Thyroid gland (tissue), 4 donors: ENCODE data around the gene RABL6. TPM values are rescaled to one million over a fixed set of nuclear protein-coding genes. Genes with fewer than 3 reads are reported as not detected.
A peak's percentile ranks its signal among the peaks of the same experiment; 100 is the strongest.
"Not testable (repeated sequence)": the region's sequence is repeated elsewhere in the genome, so short reads cannot be mapped to it uniquely, and the experiment has no call there.

ENCODE experiments used
- DNase-seq, 2 donors: peaks; one replicate each; pipeline ENCODE4 v3.0.0-alpha.2; 2019
- H3K27ac ChIP-seq, 3 donors: fragments of 200-600 bp; sonication (generic); 1 replicate in 2 of 3; 2 replicates in 1 of 3; pipeline ENCODE4 v1.5.1; 2016 to 2019; ENCODE audit warnings: mild to moderate bottlenecking in 1 of 3, moderate library complexity in 1 of 3
- H3K27me3 ChIP-seq: fragments of 200-600 bp; sonication (generic); one replicate; pipeline ENCODE4 v1.5.1; 2019
- H3K36me3 ChIP-seq, 2 donors: fragments of 200-600 bp; sonication (generic); one replicate each; pipeline ENCODE4 v1.5.1; 2016 to 2019
- H3K4me1 ChIP-seq, 2 donors: fragments of 200-600 bp; sonication (generic); one replicate each; pipeline ENCODE4 v1.5.1; 2017 to 2019
- H3K4me3 ChIP-seq, 3 donors: fragments of 200-600 bp; sonication (generic); replicated peaks in 1 of 3; 1 replicate in 2 of 3; 2 replicates in 1 of 3; pipeline ENCODE4 v1.5.1; 2016; ENCODE audit warnings: mild to moderate bottlenecking in 1 of 3
- H3K9me3 ChIP-seq: fragments of 200-600 bp; sonication (generic); one replicate; pipeline ENCODE4 v1.5.1; 2017
- CTCF ChIP-seq, 6 experiments: fragments of 200-600 bp in 3 of 6; fragments of 450-650 bp in 3 of 6; sonication (generic) in 3 of 6; IDR thresholded peaks; one replicate each; pipeline ENCODE4 v1.5.1; 2016 to 2019; ENCODE audit warnings: antibody characterized with exemption in 6 of 6, mild to moderate bottlenecking in 2 of 6, inconsistent platforms in 1 of 6, moderate library complexity in 1 of 6
- POLR2A ChIP-seq, 2 donors: fragments of 450-650 bp; IDR thresholded peaks; one replicate each; pipeline ENCODE4 v1.6.1; 2017; ENCODE audit warnings: antibody characterized with exemption in 2 of 2, mild to moderate bottlenecking in 2 of 2, moderate library complexity in 1 of 2
- WGBS, 2 donors: methylation state at CpG; one replicate each; pipeline ENCODE4 v1.1.5; 2017; 5-methylcytosine and 5-hydroxymethylcytosine counted together
- intact Hi-C: fragments of 100-400 bp; cut with DNase I; formaldehyde crosslinking; loops from one replicate; pipeline ENCODE4 v1.15.1; 2023
- total RNA-seq, 4 donors: library from RNA; depleted of rRNA; stranded (reverse); fragments of >200 nt; gene quantifications; one replicate each; pipeline ENCODE4 v1.2.3, GENCODE V29; 2016

RABL6 gene
- total RNA-seq, 4 donors from 2014 or later, result 59.8 to 84.0 (median 62.2) TPM

GRCh38 chr9:136881691-136882108 is 74.0 kb downstream of the RABL6 start:
- Histone ChIP-seq H3K4me3 (peak overlapping the region in 1 of 3 donors; percentile 4), H3K4me1 (peaks cover 4 to 30% of the 10 kb centered on the region in 2 donors), H3K27me3 (no peaks in the 10 kb centered on the region), H3K36me3 (no peaks in the 10 kb centered on the region), H3K27ac (peak overlapping the region in 1 of 3 donors; percentile 24), H3K9me3 (no peaks in the 10 kb centered on the region)
- intact Hi-C loops, result no loop called here
- TF ChIP-seq POLR2A (IDR thresholded peaks at IDR 0.05) (no peak), CTCF (IDR thresholded peaks at IDR 0.05) (no peak)
- DNase-seq, result no peak
- 21 to 28% methylated on average over 8 to 9 of the region's 9 CpGs for WGBS, 2 donors

GRCh38 chr9:136882109-136882946 is 74.6 kb downstream of the RABL6 start:
- H3K9me3 ChIP-seq, result no peaks in the 10 kb centered on the region
- intact Hi-C loops, result no loop called here
- peak in 1 of 2 donors; percentile 23 for DNase-seq

GRCh38 chr9:136882947-136883283 is 75.2 kb downstream of the RABL6 start:
- H3K4me1 ChIP-seq, result peaks cover 4 to 33% of the 10 kb centered on the region in 2 donors
- peak overlapping the region in 1 of 3 donors; percentile 10 for H3K27ac ChIP-seq
- H3K27me3 ChIP-seq, H3K4me3 ChIP-seq, H3K36me3 ChIP-seq, DNase-seq, H3K9me3 ChIP-seq, intact Hi-C loops: not testable (repeated sequence)
- 86 to 92% methylated on average over 6 to 9 of the region's 9 CpGs for WGBS, 2 donors

More at GRCh38 chr9:136882109-136882946, 74.6 kb downstream of the RABL6 start:
- WGBS, 2 donors, result 24 to 75% methylated on average over 3 to 8 of the region's 19 CpGs
- H3K4me3 ChIP-seq, result peak overlapping the region in 1 of 3 donors; percentile 4
- TF ChIP-seq CTCF (IDR thresholded peaks at IDR 0.05), result no peak
- peaks cover 4 to 27% of the 10 kb centered on the region in 2 donors for H3K4me1 ChIP-seq
- peak overlapping the region in 1 of 3 donors; percentile 10 for H3K27ac ChIP-seq
- no peaks in the 10 kb centered on the region for H3K36me3 ChIP-seq
- H3K27me3 ChIP-seq, result no peaks in the 10 kb centered on the region

- H3K36me3 ChIP-seq, H3K27me3 ChIP-seq, DNase-seq, H3K9me3 ChIP-seq, intact Hi-C loops, H3K4me3 ChIP-seq, H3K27ac ChIP-seq: not testable (repeated sequence)
- WGBS, 2 donors, result 88 to 89% methylated on average over 10 of the region's 10 CpGs
- peaks cover 4 to 33% of the 10 kb centered on the region in 2 donors for H3K4me1 ChIP-seq
Measured at GRCh38 chr9:136883670-136884069, 75.9 kb downstream of the RABL6 start.

GRCh38 chr9:136885950-136886578 is 78.3 kb downstream of the RABL6 start, which contains the start of gene TRAF2:
TRAF2 (plus strand) TSS chr9:136886516; CDS start chr9:136898741, 12,225 bp downstream.
- DNase-seq, result peak; percentile 97
- 0% methylated on average over 16 to 19 of the region's 88 CpGs for WGBS, 2 donors
- intact Hi-C loops, result loop anchor here (5.0 kb wide), 1 partner anchor 56 kb away; the partner anchor contains the start of gene FBXW5

More at GRCh38 chr9:136885950-136886578, 78.3 kb downstream of the RABL6 start, which contains the start of gene TRAF2:
- H3K27me3 ChIP-seq, result no peaks in the 10 kb centered on the region
- H3K27ac ChIP-seq, result peak within 1 kb of the TSS; percentile 20 to 81 (median 77)
- peaks cover 4 to 36% of the 10 kb centered on the region in 2 donors for H3K4me1 ChIP-seq
- H3K4me3 ChIP-seq, result peak within 1 kb of the TSS; percentile 46 to 95 (median 50)
- H3K9me3 ChIP-seq, result no peaks in the 10 kb centered on the region
- TF ChIP-seq POLR2A (IDR thresholded peaks at IDR 0.05) (peak; percentile 19 to 72), CTCF (IDR thresholded peaks at IDR 0.05) (no peak)
- H3K36me3 ChIP-seq, result no peaks in the 10 kb centered on the region
